ENCODE results near the gene LARGE1. TPM values are rescaled to one million over a fixed set of nuclear protein-coding genes. Genes with fewer than 3 reads are reported as not detected.
A peak's percentile ranks its signal among the peaks of the same experiment; 100 is the strongest.

The LARGE1 gene
- total and polyA plus RNA-seq, 2 of the 13 experiments (the other 11 are each of a cell fraction or from before 2014, with no cell fraction given): 8.4 to 11.0 TPM

- 0 out of 2 replicates have a peak, but pooled peaks have one; percentile 44 for TF ChIP-seq KLF6 (CRISPR knock-in tag; IDR thresholded peaks at IDR 0.05)
- no peak for TF ChIP-seq TCF7 (IDR thresholded peaks at IDR 0.05; ENCODE audit: low read depth)
- no peak for TF ChIP-seq FOXA1 (IDR thresholded peaks at IDR 0.05)
- TF ChIP-seq FOXA1 (CRISPR knock-in tag; IDR thresholded peaks at IDR 0.05): no peak
- no peak for TF ChIP-seq PHF20 (CRISPR knock-in tag; IDR thresholded peaks at IDR 0.05)
- peak; percentile 83; the same call in 1 of the 2 replicates for TF ChIP-seq KDM3A (CRISPR knock-in tag; IDR thresholded peaks at IDR 0.05; ENCODE audit: low read depth)
- TF ChIP-seq, protein P1, sequence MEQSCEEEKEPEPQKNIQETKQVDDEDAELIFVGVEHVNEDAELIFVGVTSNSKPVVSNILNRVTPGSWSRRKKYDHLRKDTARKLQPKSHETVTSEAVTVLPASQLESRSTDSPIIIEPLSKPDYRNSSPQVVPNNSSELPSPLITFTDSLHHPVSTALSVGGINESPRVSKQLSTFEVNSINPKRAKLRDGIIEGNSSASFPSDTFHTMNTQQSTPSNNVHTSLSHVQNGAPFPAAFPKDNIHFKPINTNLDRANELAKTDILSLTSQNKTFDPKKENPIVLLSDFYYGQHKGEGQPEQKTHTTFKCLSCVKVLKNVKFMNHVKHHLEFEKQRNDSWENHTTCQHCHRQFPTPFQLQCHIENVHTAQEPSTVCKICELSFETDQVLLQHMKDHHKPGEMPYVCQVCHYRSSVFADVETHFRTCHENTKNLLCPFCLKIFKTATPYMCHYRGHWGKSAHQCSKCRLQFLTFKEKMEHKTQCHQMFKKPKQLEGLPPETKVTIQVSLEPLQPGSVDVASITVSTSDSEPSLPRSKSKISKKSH (CRISPR knock-in tag; IDR thresholded peaks at IDR 0.05; ENCODE audit: borderline replicate concordance): no peak; the same call in 1 of the 2 replicates
- TF ChIP-seq EZH2 (conservative IDR thresholded peaks at IDR 0.05; ENCODE audit: low read depth, low read length): no peak
- TF ChIP-seq GLMP (CRISPR knock-in tag; IDR thresholded peaks at IDR 0.05; ENCODE audit: borderline replicate concordance): no peak
- no peak for TF ChIP-seq ZNF597 (CRISPR knock-in tag; IDR thresholded peaks at IDR 0.05)
- TF ChIP-seq ZNF83 (CRISPR knock-in tag; IDR thresholded peaks at IDR 0.05; ENCODE audit: borderline replicate concordance): no peak
- TF ChIP-seq HOXA7 (CRISPR knock-in tag; IDR thresholded peaks at IDR 0.05): no peak
- no peak for TF ChIP-seq NFE2L1 (CRISPR knock-in tag; IDR thresholded peaks at IDR 0.05; ENCODE audit: borderline replicate concordance)
- 0 out of 2 replicates have a peak, but pooled peaks have one; percentile 44 for TF ChIP-seq RCOR2 (CRISPR knock-in tag; IDR thresholded peaks at IDR 0.05)
- TF ChIP-seq, protein P2, sequence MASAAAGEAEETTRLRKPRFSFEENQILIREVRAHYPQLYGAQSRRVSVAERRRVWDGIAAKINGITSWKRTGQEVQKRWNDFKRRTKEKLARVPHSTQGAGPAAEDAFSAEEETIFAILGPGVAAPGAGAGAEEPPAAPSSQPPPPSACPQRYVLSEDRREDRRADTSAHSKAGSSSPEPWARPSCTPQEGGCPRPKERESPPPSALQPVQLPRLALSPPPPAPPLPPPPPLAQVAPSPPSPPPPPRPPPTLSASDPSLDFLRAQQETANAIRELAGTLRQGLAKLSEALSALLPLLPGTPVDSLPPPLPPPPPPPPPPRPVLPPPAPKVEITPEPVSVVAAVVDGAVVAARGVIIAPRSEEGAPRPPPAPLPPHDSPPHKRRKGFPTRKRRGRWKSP (CRISPR knock-in tag; IDR thresholded peaks at IDR 0.05): no peak
- 0 out of 2 replicates have a peak, but pooled peaks have one; percentile 24 for TF ChIP-seq RFXAP (CRISPR knock-in tag; IDR thresholded peaks at IDR 0.05; ENCODE audit: borderline replicate concordance)
- no peak for TF ChIP-seq ZNF251 (CRISPR knock-in tag; IDR thresholded peaks at IDR 0.05)
- TF ChIP-seq, protein P3, sequence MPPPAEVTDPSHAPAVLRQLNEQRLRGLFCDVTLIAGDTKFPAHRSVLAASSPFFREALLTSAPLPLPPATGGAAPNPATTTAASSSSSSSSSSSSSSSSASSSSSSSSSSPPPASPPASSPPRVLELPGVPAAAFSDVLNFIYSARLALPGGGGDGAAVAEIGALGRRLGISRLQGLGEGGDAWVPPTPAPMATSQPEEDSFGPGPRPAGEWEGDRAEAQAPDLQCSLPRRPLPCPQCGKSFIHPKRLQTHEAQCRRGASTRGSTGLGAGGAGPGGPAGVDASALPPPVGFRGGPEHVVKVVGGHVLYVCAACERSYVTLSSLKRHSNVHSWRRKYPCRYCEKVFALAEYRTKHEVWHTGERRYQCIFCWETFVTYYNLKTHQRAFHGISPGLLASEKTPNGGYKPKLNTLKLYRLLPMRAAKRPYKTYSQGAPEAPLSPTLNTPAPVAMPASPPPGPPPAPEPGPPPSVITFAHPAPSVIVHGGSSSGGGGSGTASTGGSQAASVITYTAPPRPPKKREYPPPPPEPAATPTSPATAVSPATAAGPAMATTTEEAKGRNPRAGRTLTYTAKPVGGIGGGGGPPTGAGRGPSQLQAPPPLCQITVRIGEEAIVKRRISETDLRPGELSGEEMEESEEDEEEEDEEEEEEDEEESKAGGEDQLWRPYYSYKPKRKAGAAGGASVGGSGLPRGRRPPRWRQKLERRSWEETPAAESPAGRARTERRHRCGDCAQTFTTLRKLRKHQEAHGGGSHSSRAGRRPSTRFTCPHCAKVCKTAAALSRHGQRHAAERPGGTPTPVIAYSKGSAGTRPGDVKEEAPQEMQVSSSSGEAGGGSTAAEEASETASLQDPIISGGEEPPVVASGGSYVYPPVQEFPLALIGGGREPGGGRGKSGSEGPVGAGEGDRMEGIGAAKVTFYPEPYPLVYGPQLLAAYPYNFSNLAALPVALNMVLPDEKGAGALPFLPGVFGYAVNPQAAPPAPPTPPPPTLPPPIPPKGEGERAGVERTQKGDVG (CRISPR knock-in tag; IDR thresholded peaks at IDR 0.05; ENCODE audit: borderline replicate concordance): peak; percentile 80; the same call in 1 of the 2 replicates
- TF ChIP-seq ETV6 (CRISPR knock-in tag; conservative IDR thresholded peaks at IDR 0.05): no peak
- TF ChIP-seq ZNF276 (CRISPR knock-in tag; IDR thresholded peaks at IDR 0.05; ENCODE audit: low read depth): no peak
Measured at GRCh38 chr22:33302049-33302545, 618.2 kb downstream of the LARGE1 start (continued).
